Osteoblast (primary cell): ENCODE results near the gene POLA2. TPM values are rescaled to one million over a fixed set of nuclear protein-coding genes. Genes with fewer than 3 reads are reported as not detected.
A peak's percentile ranks its signal among the peaks of the same experiment; 100 is the strongest.
"Not testable (repeated sequence)": the region's sequence is repeated elsewhere in the genome, so short reads cannot be mapped to it uniquely, and the experiment has no call there.

Experiments
- DNase-seq: peaks from one replicate; pipeline ENCODE4 v3.0.0; 2011; ENCODE audit warnings: low spot score, mixed read lengths; ENCODE audit not compliant: insufficient read length; ENCODE audit errors: missing footprints
- H2AFZ ChIP-seq: 2 replicates; pipeline ENCODE4 v1.6.0; 2011; ENCODE audit warnings: mild to moderate bottlenecking, low read length
- H3K27ac ChIP-seq: 2 replicates; pipeline ENCODE4 v1.5.1; 2011; ENCODE audit warnings: mild to moderate bottlenecking, low read depth, low read length, moderate library complexity
- H3K27me3 ChIP-seq: 2 replicates; pipeline ENCODE4 v1.6.0; 2012; ENCODE audit warnings: mild to moderate bottlenecking, control low read depth, inconsistent platforms, low read length, moderate library complexity; ENCODE audit not compliant: insufficient read depth
- H3K36me3 ChIP-seq: 2 replicates; pipeline ENCODE4 v1.5.1; 2011; ENCODE audit warnings: mild to moderate bottlenecking, low read length, control low read depth, moderate library complexity; ENCODE audit not compliant: insufficient read depth
- H3K4me1 ChIP-seq: 2 replicates; pipeline ENCODE4 v1.5.1; 2011; ENCODE audit warnings: mild to moderate bottlenecking, low read length, control low read depth, moderate library complexity; ENCODE audit not compliant: insufficient read depth
- H3K4me2 ChIP-seq: 2 replicates; pipeline ENCODE4 v1.6.0; 2011; ENCODE audit warnings: mild to moderate bottlenecking, low read length; ENCODE audit not compliant: insufficient read depth
- H3K4me3 ChIP-seq: fragments of 200-600 bp; sonication (generic); 3 replicates; pipeline ENCODE4 v1.5.1; 2012; ENCODE audit warnings: mild to moderate bottlenecking, low read length, inconsistent platforms; ENCODE audit not compliant: insufficient read depth
- H3K79me2 ChIP-seq: 2 replicates; pipeline ENCODE4 v1.6.0; 2012; ENCODE audit warnings: mild to moderate bottlenecking, low read length, control low read depth, inconsistent platforms; ENCODE audit not compliant: insufficient read depth
- H3K9me3 ChIP-seq: 2 replicates; pipeline ENCODE4 v1.5.1; 2011; ENCODE audit warnings: low read depth, low read length, control low read depth
- H4K20me1 ChIP-seq: 2 replicates; pipeline ENCODE4 v1.6.0; 2012; ENCODE audit warnings: mild to moderate bottlenecking, low read length, control low read depth; ENCODE audit not compliant: insufficient read depth
- total RNA-seq: library from RNA; depleted of rRNA; stranded (reverse); fragments of >200 nt; gene quantifications from 2 replicates; pipeline ENCODE4 v1.2.3, GENCODE V29; 2012
- TF ChIP-seq, protein P1 (sequence below): IDR thresholded peaks from 2 replicates; pipeline ENCODE4 v1.5.1; 2011; ENCODE audit warnings: mild to moderate bottlenecking, low read depth, low read length, moderate library complexity; ENCODE audit errors: extremely low read depth

Gene POLA2
- total RNA-seq, 1 donor = 4.3 TPM

DNA sequence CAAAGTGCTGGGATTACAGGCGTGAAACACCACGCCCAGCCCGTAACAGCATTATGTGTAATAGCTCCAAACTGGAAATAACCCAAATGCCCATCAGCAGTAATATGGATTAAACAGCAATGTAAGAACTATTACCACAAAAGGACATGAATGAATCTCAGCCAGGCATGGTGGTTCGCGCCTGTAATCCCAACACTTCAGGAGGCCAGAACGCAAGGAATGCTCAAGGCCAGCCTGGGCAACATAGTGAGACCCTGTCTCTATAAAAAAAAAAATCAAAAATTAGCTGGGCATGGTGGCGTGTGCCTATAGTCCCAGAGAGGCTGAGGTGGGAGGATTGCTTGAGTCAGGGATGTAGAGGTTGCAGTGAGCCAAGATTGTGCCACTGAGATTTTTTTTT lies 68.8 kb downstream of the POLA2 start:
- Histone ChIP-seq H3K27ac (no peak overlapping the region), H3K4me1 (peaks cover 16% of the 10 kb centered on the region), H4K20me1 (peaks cover 14% of the 10 kb centered on the region), H3K36me3 (no peaks in the 10 kb centered on the region), H3K27me3 (no peaks in the 10 kb centered on the region), H3K4me3 (no peak overlapping the region), H2AFZ (no peak overlapping the region), H3K9me3 (no peaks in the 10 kb centered on the region), H3K4me2 (no peak overlapping the region), H3K79me2 (peaks cover 19% of the 10 kb centered on the region)
- no peak for DNase-seq
- TF ChIP-seq, protein P1, sequence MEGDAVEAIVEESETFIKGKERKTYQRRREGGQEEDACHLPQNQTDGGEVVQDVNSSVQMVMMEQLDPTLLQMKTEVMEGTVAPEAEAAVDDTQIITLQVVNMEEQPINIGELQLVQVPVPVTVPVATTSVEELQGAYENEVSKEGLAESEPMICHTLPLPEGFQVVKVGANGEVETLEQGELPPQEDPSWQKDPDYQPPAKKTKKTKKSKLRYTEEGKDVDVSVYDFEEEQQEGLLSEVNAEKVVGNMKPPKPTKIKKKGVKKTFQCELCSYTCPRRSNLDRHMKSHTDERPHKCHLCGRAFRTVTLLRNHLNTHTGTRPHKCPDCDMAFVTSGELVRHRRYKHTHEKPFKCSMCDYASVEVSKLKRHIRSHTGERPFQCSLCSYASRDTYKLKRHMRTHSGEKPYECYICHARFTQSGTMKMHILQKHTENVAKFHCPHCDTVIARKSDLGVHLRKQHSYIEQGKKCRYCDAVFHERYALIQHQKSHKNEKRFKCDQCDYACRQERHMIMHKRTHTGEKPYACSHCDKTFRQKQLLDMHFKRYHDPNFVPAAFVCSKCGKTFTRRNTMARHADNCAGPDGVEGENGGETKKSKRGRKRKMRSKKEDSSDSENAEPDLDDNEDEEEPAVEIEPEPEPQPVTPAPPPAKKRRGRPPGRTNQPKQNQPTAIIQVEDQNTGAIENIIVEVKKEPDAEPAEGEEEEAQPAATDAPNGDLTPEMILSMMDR = no peak

DNA sequence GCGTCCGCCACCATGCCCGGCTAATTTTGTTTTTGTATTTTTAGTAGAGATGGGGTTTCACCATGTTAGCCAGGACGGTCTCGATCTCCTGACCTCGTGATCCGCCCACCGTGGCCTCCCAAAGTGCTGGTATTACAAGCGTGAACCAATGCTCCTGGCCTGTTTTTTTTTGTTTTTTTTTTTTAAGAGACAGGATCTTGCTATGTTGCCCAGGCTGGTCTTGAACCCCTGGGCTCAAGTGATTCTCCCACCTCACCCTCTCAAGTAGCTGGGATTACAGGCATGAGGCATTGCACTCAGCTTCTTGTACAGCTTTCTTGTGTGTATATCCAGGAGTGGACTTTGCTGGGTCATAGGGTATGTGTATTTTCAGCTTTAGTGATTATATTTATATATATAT lies 70.8 kb downstream of the POLA2 start:
- H3K27ac ChIP-seq, H3K4me3 ChIP-seq, H2AFZ ChIP-seq, H3K9me3 ChIP-seq, DNase-seq, H3K36me3 ChIP-seq, H3K27me3 ChIP-seq, H3K4me2 ChIP-seq: not testable (repeated sequence)
- Histone ChIP-seq H4K20me1 (peaks cover 23% of the 10 kb centered on the region), H3K4me1 (peaks cover 16% of the 10 kb centered on the region), H3K79me2 (peaks cover 38% of the 10 kb centered on the region)

- Histone ChIP-seq H3K79me2 (peaks cover 60% of the 10 kb centered on the region), H2AFZ (no peak overlapping the region), H3K27ac (peak overlapping the region; percentile 95), H3K4me2 (peak overlapping the region; percentile 98), H3K9me3 (no peaks in the 10 kb centered on the region), H3K27me3 (no peaks in the 10 kb centered on the region), H4K20me1 (peaks cover 42% of the 10 kb centered on the region), H3K4me3 (peak overlapping the region; percentile 94), H3K4me1 (peaks cover 12% of the 10 kb centered on the region), H3K36me3 (peaks cover 17% of the 10 kb centered on the region)
- peak; percentile 80 for DNase-seq
- TF ChIP-seq, protein P1 = no peak
These were observed 73.0 kb downstream of the POLA2 start for GRCh38 chr11:65334696-65335295.

- Histone ChIP-seq H3K27me3 (no peaks in the 10 kb centered on the region), H4K20me1 (peaks cover 61% of the 10 kb centered on the region), H3K36me3 (peaks cover 54% of the 10 kb centered on the region), H3K79me2 (peaks cover 82% of the 10 kb centered on the region), H3K4me3 (no peak overlapping the region), H3K27ac (no peak overlapping the region), H3K4me1 (peaks cover 11% of the 10 kb centered on the region), H2AFZ (no peak overlapping the region), H3K4me2 (no peak overlapping the region), H3K9me3 (no peaks in the 10 kb centered on the region)
- TF ChIP-seq, protein P1 = no peak
- peak; percentile 48 for DNase-seq
These were observed 76.9 kb downstream of the POLA2 start for GRCh38 chr11:65338676-65339075.
